Subcutaneous abdominal adipose tissue (tissue), 5 donors: ENCODE results near the gene ARG1.

Experiments
- H3K27ac ChIP-seq: one replicate; pipeline ENCODE4 v1.7.0; 2013; ENCODE audit warnings: low read depth, mild to moderate bottlenecking, inconsistent platforms, low read length, moderate library complexity
- H3K27me3 ChIP-seq, 5 donors: one replicate each; pipeline ENCODE4 v1.7.0; 2013; ENCODE audit warnings: low read length in 5 of 5, inconsistent platforms in 1 of 5; ENCODE audit not compliant: control insufficient read depth in 5 of 5, insufficient read depth in 4 of 5
- H3K36me3 ChIP-seq, 5 donors: one replicate each; pipeline ENCODE4 v1.7.0; 2013; ENCODE audit warnings: low read length in 5 of 5; ENCODE audit not compliant: control insufficient read depth in 5 of 5, insufficient read depth in 5 of 5
- H3K4me1 ChIP-seq, 5 donors: one replicate each; pipeline ENCODE4 v1.7.0; 2013; ENCODE audit warnings: low read length in 5 of 5, mild to moderate bottlenecking in 3 of 5, moderate library complexity in 1 of 5; ENCODE audit not compliant: control insufficient read depth in 5 of 5, insufficient read depth in 5 of 5
- H3K4me3 ChIP-seq, 5 donors: one replicate each; pipeline ENCODE4 v1.7.0; 2013; ENCODE audit warnings: low read length in 5 of 5, low read depth in 1 of 5
- H3K9ac ChIP-seq, 5 donors: one replicate each; pipeline ENCODE4 v1.7.0; 2013; ENCODE audit warnings: low read length in 5 of 5, mild to moderate bottlenecking in 4 of 5, moderate library complexity in 3 of 5
- H3K9me3 ChIP-seq, 5 donors: one replicate each; pipeline ENCODE4 v1.7.0; 2013; ENCODE audit warnings: low read length in 5 of 5; ENCODE audit not compliant: control insufficient read depth in 5 of 5
- donor health status: healthy.
- donor health status: healthy.
- donor health status: healthy.
- donor health status: healthy.
- donor health status: healthy.

ARG1 gene

DNA sequence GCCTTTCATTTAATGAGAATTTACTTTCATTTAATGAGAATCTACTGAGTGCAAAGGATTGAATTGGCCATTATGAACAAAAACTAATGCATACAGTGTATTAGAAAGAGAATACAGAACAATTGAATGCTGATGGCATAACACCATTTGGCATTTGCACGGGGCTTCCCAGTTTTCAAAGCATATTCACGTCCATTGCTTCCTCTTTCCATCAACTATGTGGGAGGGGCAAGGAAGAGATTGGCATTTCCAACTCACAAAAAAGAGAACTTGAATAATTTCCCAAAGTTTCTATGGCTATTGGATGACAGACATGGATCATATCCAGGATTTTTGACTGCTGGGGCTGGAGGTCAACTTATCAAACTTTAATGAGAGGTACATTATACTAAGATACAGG, 23.2 kb upstream of the ARG1 start:
- no peaks in the 10 kb centered on the region for H3K9me3 ChIP-seq
- H3K4me3 ChIP-seq: no peak overlapping the region
- peaks cover 0 to 32% (median 4%) of the 10 kb centered on the region in 5 donors for H3K4me1 ChIP-seq
- H3K9ac ChIP-seq: no peak overlapping the region
- no peak overlapping the region for H3K27ac ChIP-seq
- no peaks in the 10 kb centered on the region for H3K36me3 ChIP-seq
- H3K27me3 ChIP-seq: no peaks in the 10 kb centered on the region

- Histone ChIP-seq H3K27me3 (no peaks in the 10 kb centered on the region), H3K4me1 (peaks cover 0 to 32% (median 4%) of the 10 kb centered on the region in 5 donors), H3K9me3 (no peaks in the 10 kb centered on the region), H3K4me3 (no peak overlapping the region), H3K27ac (no peak overlapping the region), H3K9ac (no peak overlapping the region), H3K36me3 (no peaks in the 10 kb centered on the region)
These were observed 21.1 kb upstream of the ARG1 start for GRCh38 chr6:131551902-131552301.

GRCh38 chr6:131552572-131552971, 20.5 kb upstream of the ARG1 start:
- no peak overlapping the region for H3K27ac ChIP-seq
- H3K27me3 ChIP-seq: no peaks in the 10 kb centered on the region
- H3K4me3 ChIP-seq: no peak overlapping the region
- no peaks in the 10 kb centered on the region for H3K36me3 ChIP-seq
- H3K9ac ChIP-seq: no peak overlapping the region
- no peaks in the 10 kb centered on the region for H3K9me3 ChIP-seq
- peaks cover 0 to 32% (median 4%) of the 10 kb centered on the region in 5 donors for H3K4me1 ChIP-seq

DNA sequence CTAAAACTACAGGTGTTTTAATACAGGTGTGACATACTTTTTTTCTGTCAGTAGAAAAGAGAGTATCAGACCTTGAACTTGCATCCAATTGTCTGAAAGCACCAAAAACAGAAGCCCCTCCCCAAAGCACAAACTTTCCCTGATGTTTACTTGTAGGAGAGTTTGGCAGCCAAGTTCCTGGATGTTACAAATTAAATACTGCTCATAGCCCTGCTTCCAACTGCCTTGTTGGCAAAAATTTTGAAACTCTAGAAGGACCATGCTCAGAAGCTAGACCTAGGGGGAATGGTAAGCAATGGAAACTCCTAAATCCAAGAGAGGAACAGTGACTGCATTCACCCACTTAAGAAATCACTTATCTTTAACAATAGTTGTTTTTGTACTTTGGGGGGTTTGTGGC, 17.0 kb upstream of the ARG1 start:
- H3K4me3 ChIP-seq: no peak overlapping the region
- H3K9me3 ChIP-seq: no peaks in the 10 kb centered on the region
- H3K27me3 ChIP-seq: no peaks in the 10 kb centered on the region
- no peaks in the 10 kb centered on the region for H3K36me3 ChIP-seq
- no peak overlapping the region for H3K27ac ChIP-seq
- H3K9ac ChIP-seq: no peak overlapping the region
- H3K4me1 ChIP-seq: peaks cover 0 to 17% (median 4%) of the 10 kb centered on the region in 5 donors

- Histone ChIP-seq H3K9me3 (no peaks in the 10 kb centered on the region), H3K36me3 (no peaks in the 10 kb centered on the region), H3K4me3 (no peak overlapping the region), H3K9ac (no peak overlapping the region), H3K27me3 (no peaks in the 10 kb centered on the region), H3K27ac (no peak overlapping the region), H3K4me1 (peaks cover 0 to 9% (median 0%) of the 10 kb centered on the region in 5 donors)
These were observed 14.1 kb upstream of the ARG1 start for GRCh38 chr6:131558922-131559321.

- Histone ChIP-seq H3K36me3 (no peaks in the 10 kb centered on the region), H3K9ac (no peak overlapping the region), H3K9me3 (no peaks in the 10 kb centered on the region), H3K27ac (no peak overlapping the region), H3K4me3 (no peak overlapping the region), H3K4me1 (peaks cover 0 to 6% (median 0%) of the 10 kb centered on the region in 5 donors), H3K27me3 (no peaks in the 10 kb centered on the region)
These were observed 10.9 kb upstream of the ARG1 start for GRCh38 chr6:131561925-131562707.

- no peaks in the 10 kb centered on the region for H3K27me3 ChIP-seq
These were observed 8.0 kb upstream of the ARG1 start for GRCh38 chr6:131565056-131565455.

GRCh38 chr6:131568726-131569125, 4.3 kb upstream of the ARG1 start:
- no peaks in the 10 kb centered on the region for H3K27me3 ChIP-seq
- H3K27ac ChIP-seq: no peak overlapping the region
- no peak overlapping the region for H3K4me3 ChIP-seq
- no peaks in the 10 kb centered on the region for H3K9me3 ChIP-seq
- peaks cover 0 to 4% (median 2%) of the 10 kb centered on the region in 5 donors for H3K36me3 ChIP-seq
- no peaks in the 10 kb centered on the region for H3K4me1 ChIP-seq
- no peak overlapping the region for H3K9ac ChIP-seq

More at GRCh38 chr6:131565056-131565455, 8.0 kb upstream of the ARG1 start:
- Histone ChIP-seq H3K4me3 (no peak overlapping the region), H3K27ac (no peak overlapping the region), H3K4me1 (peaks cover 0 to 6% (median 0%) of the 10 kb centered on the region in 5 donors), H3K36me3 (peaks cover 0 to 4% (median 0%) of the 10 kb centered on the region in 5 donors), H3K9ac (no peak overlapping the region), H3K9me3 (no peaks in the 10 kb centered on the region)

DNA sequence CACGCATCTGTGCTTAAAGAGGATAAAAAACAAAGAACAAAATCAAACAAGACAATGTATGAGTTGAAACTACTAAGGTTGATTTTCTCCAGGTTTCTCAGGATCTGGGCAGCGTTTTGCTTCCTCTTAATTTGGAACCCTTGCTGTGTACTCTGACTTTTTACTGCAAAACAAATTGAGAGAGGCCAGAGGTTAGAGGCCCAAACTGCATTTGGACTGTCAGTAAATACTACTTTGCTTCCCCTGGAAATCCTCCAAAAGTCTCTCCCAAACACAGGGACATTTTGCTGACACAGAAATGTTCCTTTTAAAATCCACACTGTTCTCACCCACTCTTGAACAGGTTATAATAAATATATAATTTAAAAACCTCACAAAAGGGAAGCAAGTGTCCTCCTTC, 1.1 kb downstream of the ARG1 start:
- Histone ChIP-seq H3K4me1 (peaks cover 0 to 7% (median 0%) of the 10 kb centered on the region in 5 donors), H3K36me3 (peaks cover 12 to 27% (median 14%) of the 10 kb centered on the region in 5 donors), H3K9me3 (no peaks in the 10 kb centered on the region), H3K9ac (no peak overlapping the region), H3K27me3 (no peaks in the 10 kb centered on the region), H3K27ac (no peak overlapping the region), H3K4me3 (no peak overlapping the region)

DNA sequence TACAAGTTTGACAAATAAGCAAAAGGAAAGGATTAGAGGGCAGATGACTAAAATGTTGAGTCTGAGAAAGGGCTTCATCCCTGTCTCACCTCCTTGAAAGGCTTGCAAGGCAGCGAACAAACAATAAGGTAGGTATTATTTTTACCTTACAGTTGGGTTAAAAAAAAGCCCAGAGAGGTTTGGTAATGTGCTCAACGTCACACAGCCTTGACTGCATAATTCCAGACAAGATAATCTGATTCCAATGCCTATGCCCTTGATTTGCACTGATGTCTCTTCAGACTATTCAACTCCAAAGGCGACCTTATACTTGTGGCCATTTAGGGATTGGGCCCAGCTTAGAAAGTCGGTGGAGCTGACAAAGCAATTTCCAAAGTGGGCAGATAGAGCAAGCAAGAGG, 1.7 kb downstream of the ARG1 start:
- Histone ChIP-seq H3K36me3 (peaks cover 13 to 29% (median 17%) of the 10 kb centered on the region in 5 donors), H3K4me3 (no peak overlapping the region), H3K4me1 (peaks cover 0 to 7% (median 0%) of the 10 kb centered on the region in 5 donors), H3K9me3 (no peaks in the 10 kb centered on the region), H3K27me3 (no peaks in the 10 kb centered on the region), H3K27ac (no peak overlapping the region), H3K9ac (no peak overlapping the region)
